ENCODE measurements around the gene TIMP2. TPM values are rescaled to one million over a fixed set of nuclear protein-coding genes. Genes with fewer than 3 reads are reported as not detected.
"Not testable (repeated sequence)": the region's sequence is repeated elsewhere in the genome, so short reads cannot be mapped to it uniquely, and the experiment has no call there.

TIMP2 gene
- total RNA-seq, 4 donors from 2014 or later: 20.4 to 28.7 (median 27.0) TPM

DNA sequence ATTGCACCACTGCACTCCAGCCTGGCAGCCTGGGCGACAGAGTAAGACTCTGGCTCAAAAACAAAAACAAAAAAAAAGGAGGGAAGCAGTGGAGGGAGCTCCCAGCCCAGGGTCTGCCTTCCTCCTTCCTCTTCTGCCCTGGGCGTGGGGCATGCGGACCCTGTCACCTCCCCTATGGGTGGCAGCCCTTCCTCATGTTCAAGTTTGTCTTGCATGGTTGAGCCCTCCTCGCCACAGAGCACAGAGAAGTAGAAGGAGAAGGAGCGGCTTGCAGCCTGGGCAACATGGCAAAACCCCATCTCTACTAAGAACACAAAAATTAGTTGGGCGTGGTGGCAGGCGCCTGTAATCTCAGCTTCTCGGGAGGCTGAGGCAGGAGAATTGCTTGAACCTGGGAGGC is 21.4 kb upstream of the TIMP2 start:
- ATAC-seq (no peak), DNase-seq (no peak)
- TF ChIP-seq, protein P1, sequence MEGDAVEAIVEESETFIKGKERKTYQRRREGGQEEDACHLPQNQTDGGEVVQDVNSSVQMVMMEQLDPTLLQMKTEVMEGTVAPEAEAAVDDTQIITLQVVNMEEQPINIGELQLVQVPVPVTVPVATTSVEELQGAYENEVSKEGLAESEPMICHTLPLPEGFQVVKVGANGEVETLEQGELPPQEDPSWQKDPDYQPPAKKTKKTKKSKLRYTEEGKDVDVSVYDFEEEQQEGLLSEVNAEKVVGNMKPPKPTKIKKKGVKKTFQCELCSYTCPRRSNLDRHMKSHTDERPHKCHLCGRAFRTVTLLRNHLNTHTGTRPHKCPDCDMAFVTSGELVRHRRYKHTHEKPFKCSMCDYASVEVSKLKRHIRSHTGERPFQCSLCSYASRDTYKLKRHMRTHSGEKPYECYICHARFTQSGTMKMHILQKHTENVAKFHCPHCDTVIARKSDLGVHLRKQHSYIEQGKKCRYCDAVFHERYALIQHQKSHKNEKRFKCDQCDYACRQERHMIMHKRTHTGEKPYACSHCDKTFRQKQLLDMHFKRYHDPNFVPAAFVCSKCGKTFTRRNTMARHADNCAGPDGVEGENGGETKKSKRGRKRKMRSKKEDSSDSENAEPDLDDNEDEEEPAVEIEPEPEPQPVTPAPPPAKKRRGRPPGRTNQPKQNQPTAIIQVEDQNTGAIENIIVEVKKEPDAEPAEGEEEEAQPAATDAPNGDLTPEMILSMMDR (IDR thresholded peaks at IDR 0.05 in 4 of 5, conservative IDR thresholded peaks at IDR 0.05 in 1 of 5): no peak
- no peak for TF ChIP-seq POLR2A (IDR thresholded peaks at IDR 0.05)
- intact Hi-C loops (cut with DNase I; ENCODE audit: low total_unique reads): no loop called here
- Histone ChIP-seq H3K4me1 (no peaks in the 10 kb centered on the region), H3K27me3 (no peaks in the 10 kb centered on the region), H3K36me3 (no peaks in the 10 kb centered on the region), H3K9me3 (peaks cover 0 to 6% (median 0%) of the 10 kb centered on the region in 3 donors), H3K27ac (no peak overlapping the region), H3K4me3 (no peak overlapping the region)
- in situ Hi-C loops (cut with MboI; ENCODE audit: low sequenced_read_pairs in 4 of 4): no loop called here

DNA sequence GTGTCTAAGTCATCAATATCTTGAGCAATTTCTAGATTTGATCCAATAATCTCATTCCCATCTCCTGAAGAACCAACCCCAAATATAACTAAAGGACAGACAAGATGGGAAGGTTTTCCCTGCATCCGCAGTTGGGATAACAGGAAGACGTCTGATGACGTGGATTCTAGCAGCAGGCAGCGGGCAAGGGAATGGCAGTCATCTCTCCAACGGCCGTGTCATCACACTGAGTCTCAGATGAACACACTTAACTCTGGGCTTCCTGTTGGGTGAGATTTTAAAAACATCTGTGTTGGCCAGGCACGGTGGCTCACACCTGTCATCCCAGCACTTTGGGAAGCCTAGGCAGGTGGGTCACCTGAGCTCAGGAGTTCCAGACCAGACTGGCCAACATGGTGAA is 20.9 kb upstream of the TIMP2 start:
- in situ Hi-C loops (cut with MboI; ENCODE audit: low sequenced_read_pairs in 4 of 4): no loop called here
- H3K36me3 ChIP-seq: no peaks in the 10 kb centered on the region

DNA sequence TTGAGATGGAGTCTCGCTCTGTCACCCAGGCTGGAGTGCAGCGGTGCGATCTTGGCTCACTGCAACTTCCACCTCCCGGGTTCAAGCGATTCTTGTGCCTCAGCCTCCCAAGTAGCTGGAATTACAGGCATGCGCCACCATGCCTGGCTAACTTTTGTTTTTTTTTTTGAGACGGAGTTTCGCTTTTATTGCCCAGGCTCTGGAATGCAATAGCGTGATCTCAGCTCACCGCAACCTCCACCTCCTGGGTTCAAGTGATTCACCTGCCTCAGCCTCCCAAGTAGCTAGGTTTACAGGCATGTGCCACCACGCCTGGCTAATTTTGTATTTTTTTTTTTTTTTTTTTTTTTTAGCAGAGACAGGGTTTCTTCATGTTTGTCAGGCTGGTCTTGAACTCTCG is 20.3 kb upstream of the TIMP2 start:
- H3K9me3 ChIP-seq; H3K27me3 ChIP-seq; ATAC-seq; H3K36me3 ChIP-seq; in situ Hi-C loops (cut with MboI; ENCODE audit: low sequenced_read_pairs in 4 of 4); H3K27ac ChIP-seq; H3K4me1 ChIP-seq; DNase-seq; H3K4me3 ChIP-seq; intact Hi-C loops (cut with DNase I; ENCODE audit: low total_unique reads): not testable (repeated sequence)

More for the DNA sequence above, 20.9 kb upstream of the TIMP2 start:
- H3K27me3 ChIP-seq: no peaks in the 10 kb centered on the region
- no peak overlapping the region for H3K4me3 ChIP-seq
- H3K4me1 ChIP-seq: no peaks in the 10 kb centered on the region
- DNase-seq (no peak), ATAC-seq (no peak)
- TF ChIP-seq, protein P1 (IDR thresholded peaks at IDR 0.05 in 4 of 5, conservative IDR thresholded peaks at IDR 0.05 in 1 of 5): no peak
- no peak for TF ChIP-seq POLR2A (IDR thresholded peaks at IDR 0.05)
- H3K27ac ChIP-seq: no peak overlapping the region
- intact Hi-C loops (cut with DNase I; ENCODE audit: low total_unique reads): no loop called here
- peaks cover 0 to 6% (median 0%) of the 10 kb centered on the region in 3 donors for H3K9me3 ChIP-seq

DNA sequence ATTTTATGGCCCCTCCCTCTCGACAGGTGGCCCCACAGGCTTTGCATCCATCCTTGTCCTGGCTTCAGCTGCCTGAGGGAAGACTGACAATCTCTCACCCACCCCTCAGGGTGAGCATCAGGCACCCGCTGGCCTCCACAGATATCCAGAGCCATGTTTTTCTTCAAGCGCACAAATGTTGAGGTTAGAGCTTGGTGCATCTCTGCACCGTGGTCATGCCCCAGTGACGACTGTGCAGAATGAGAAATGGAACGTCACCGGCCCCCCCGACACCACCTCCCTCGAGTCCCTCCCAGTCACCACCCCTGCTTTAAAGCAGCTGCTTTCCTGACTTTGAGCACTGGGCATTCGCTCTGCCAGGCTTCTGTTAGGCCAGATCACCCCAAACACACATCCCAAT is 19.8 kb upstream of the TIMP2 start:
- no peaks in the 10 kb centered on the region for H3K4me1 ChIP-seq

DNA sequence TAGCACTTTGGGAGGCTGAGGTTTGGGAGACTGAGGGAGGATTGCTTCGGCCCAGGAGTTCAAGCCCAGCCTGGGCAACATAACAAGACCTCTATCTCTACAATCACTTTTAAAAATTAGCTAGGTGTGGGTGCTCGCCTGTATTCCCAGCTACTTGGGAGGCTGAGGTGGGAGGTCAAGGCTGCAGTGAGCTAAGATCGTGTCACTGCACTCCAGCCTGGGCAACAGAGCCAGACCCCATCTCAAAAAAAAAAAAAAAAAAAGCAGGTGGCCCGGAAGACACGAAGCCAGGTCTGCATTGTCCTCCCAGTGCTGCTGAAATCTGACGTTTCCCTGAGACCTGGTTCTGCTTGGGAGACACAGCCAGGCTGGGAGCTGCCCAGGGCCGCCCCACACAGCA is 18.8 kb upstream of the TIMP2 start:
- H3K4me1 ChIP-seq: peaks cover 0 to 5% of the 10 kb centered on the region in 2 donors
- no peaks in the 10 kb centered on the region for H3K27me3 ChIP-seq
- no peak overlapping the region for H3K27ac ChIP-seq
- no peak for ATAC-seq
- no peak for DNase-seq
- H3K4me3 ChIP-seq: no peak overlapping the region
- H3K36me3 ChIP-seq: no peaks in the 10 kb centered on the region
- TF ChIP-seq, protein P1 (IDR thresholded peaks at IDR 0.05 in 4 of 5, conservative IDR thresholded peaks at IDR 0.05 in 1 of 5): no peak
- TF ChIP-seq POLR2A (IDR thresholded peaks at IDR 0.05): no peak
- in situ Hi-C loops (cut with MboI; ENCODE audit: low sequenced_read_pairs in 4 of 4) (no loop called here), intact Hi-C loops (cut with DNase I; ENCODE audit: low total_unique reads) (no loop called here)
- no peaks in the 10 kb centered on the region for H3K9me3 ChIP-seq

More for the DNA sequence above, 19.8 kb upstream of the TIMP2 start:
- H3K4me3 ChIP-seq: no peak overlapping the region
- DNase-seq (no peak), ATAC-seq (no peak)
- H3K27me3 ChIP-seq: no peaks in the 10 kb centered on the region
- intact Hi-C loops (cut with DNase I; ENCODE audit: low total_unique reads): no loop called here
- in situ Hi-C loops (cut with MboI; ENCODE audit: low sequenced_read_pairs in 4 of 4): no loop called here
- H3K9me3 ChIP-seq: no peaks in the 10 kb centered on the region
- no peak overlapping the region for H3K27ac ChIP-seq
- no peaks in the 10 kb centered on the region for H3K36me3 ChIP-seq
- TF ChIP-seq, protein P1 (IDR thresholded peaks at IDR 0.05 in 4 of 5, conservative IDR thresholded peaks at IDR 0.05 in 1 of 5): no peak
- TF ChIP-seq POLR2A (IDR thresholded peaks at IDR 0.05): no peak
